IMR-90 (cell line): ENCODE measurements around the gene BMP5. TPM values are rescaled to one million over a fixed set of nuclear protein-coding genes. Genes with fewer than 3 reads are reported as not detected.
A peak's percentile ranks its signal among the peaks of the same experiment; 100 is the strongest.

Experiments used
- ATAC-seq: fragments of 200-7000 bp; cut with Tn5 transposase; 2 replicates; pipeline ENCODE4 v1.9.1; 2020; ENCODE audit warnings: low read depth, mild to moderate bottlenecking, moderate library complexity
- BruUV-seq: library from RNA; stranded (reverse); fragments of 400-500 nt; replicated peaks from 2 replicates; lab custom pipeline; 2021; lab: Mats Ljungman, UMichigan
- CTCF ChIA-PET: fragments of 300-600 bp; formaldehyde crosslinking; extraction: SDS; loops from one replicate; lab custom pipeline; 2021; ENCODE audit warnings: antibody characterized with exemption; lab: Yijun Ruan, JAX
- POLR2A ChIA-PET: fragments of 300-600 bp; sonication (Branson Sonifier 250); formaldehyde crosslinking; loops from one replicate; lab custom pipeline; 2022; ENCODE audit warnings: antibody characterized with exemption; ENCODE audit not compliant: unreplicated experiment; lab: Charles Lee
- DNase-seq: peaks from one replicate; pipeline ENCODE4 v3.0.0; 2013
- H2AFZ ChIP-seq: replicated peaks from 2 replicates; pipeline ENCODE3; 2013; ENCODE audit warnings: low read length, mild to moderate bottlenecking; ENCODE audit not compliant: poor library complexity
- H2AK5ac ChIP-seq: 2 replicates; pipeline ENCODE4 v1.6.1; 2013; ENCODE audit warnings: low read depth, low read length, inconsistent platforms
- H2AK9ac ChIP-seq: replicated peaks from 2 replicates; pipeline ENCODE3; 2013; ENCODE audit warnings: mild to moderate bottlenecking, low read depth, low read length, moderate library complexity; ENCODE audit not compliant: poor library complexity
- H2BK120ac ChIP-seq: 2 replicates; pipeline ENCODE4 v1.6.1; 2013; ENCODE audit warnings: low read depth, low read length, inconsistent platforms
- H2BK15ac ChIP-seq: 3 replicates; pipeline ENCODE4 v1.6.1; 2013; ENCODE audit warnings: low read depth, low read length, inconsistent platforms
- H2BK20ac ChIP-seq: 2 replicates; pipeline ENCODE4 v1.6.1; 2013; ENCODE audit warnings: low read depth, mild to moderate bottlenecking, inconsistent platforms, low read length, moderate library complexity
- H2BK5ac ChIP-seq: 2 replicates; pipeline ENCODE4 v1.6.1; 2013; ENCODE audit warnings: mild to moderate bottlenecking, low read depth, low read length, inconsistent platforms; ENCODE audit not compliant: poor library complexity, severe bottlenecking
- H3K14ac ChIP-seq: replicated peaks from 2 replicates; pipeline ENCODE4 v1.6.1; 2013; ENCODE audit warnings: low read depth, low read length, inconsistent platforms
- H3K18ac ChIP-seq: 2 replicates; pipeline ENCODE4 v1.6.1; 2013; ENCODE audit warnings: low read depth, low read length, control low read depth
- H3K23ac ChIP-seq: 2 replicates; pipeline ENCODE4 v1.6.1; 2013; ENCODE audit warnings: low read depth, low read length, inconsistent platforms
- H3K27ac ChIP-seq: 2 replicates; pipeline ENCODE4 v1.5.1; 2013; ENCODE audit warnings: mild to moderate bottlenecking, control low read depth, low read length; ENCODE audit not compliant: insufficient read depth
- H3K27me3 ChIP-seq: 2 replicates; pipeline ENCODE4 v1.6.1; 2013; ENCODE audit warnings: low read length; ENCODE audit not compliant: control insufficient read depth, insufficient read depth
- H3K36me3 ChIP-seq: 2 replicates; pipeline ENCODE4 v1.6.1; 2013; ENCODE audit warnings: low read length, mixed read lengths; ENCODE audit not compliant: control insufficient read depth, insufficient read depth
- H3K4ac ChIP-seq: 2 replicates; pipeline ENCODE4 v1.6.1; 2013; ENCODE audit warnings: low read depth, low read length, inconsistent platforms
- H3K4me1 ChIP-seq: 2 replicates; pipeline ENCODE4 v1.6.1; 2013; ENCODE audit warnings: low read length, mixed read lengths; ENCODE audit not compliant: control insufficient read depth, insufficient read depth
- H3K4me2 ChIP-seq: 2 replicates; pipeline ENCODE4 v1.6.1; 2013; ENCODE audit warnings: low read depth, mild to moderate bottlenecking, control low read depth, low read length, moderate library complexity
- H3K4me3 ChIP-seq: 2 replicates; pipeline ENCODE4 v1.5.1; 2013; ENCODE audit warnings: low read depth, mild to moderate bottlenecking, control low read depth, low read length, moderate library complexity; ENCODE audit not compliant: insufficient read depth
- H3K56ac ChIP-seq: 2 replicates; pipeline ENCODE4 v1.6.1; 2013; ENCODE audit warnings: low read length, inconsistent platforms; ENCODE audit not compliant: insufficient read depth; ENCODE audit errors: extremely low read depth
- H3K79me1 ChIP-seq, 2 experiments: 2 replicates each; pipeline ENCODE4 v1.6.1; 2013; ENCODE audit warnings: low read length in 2 of 2, inconsistent platforms in 1 of 2, low read depth in 1 of 2
- H3K9ac ChIP-seq: 2 replicates; pipeline ENCODE4 v1.6.1; 2013; ENCODE audit warnings: low read depth, low read length, control low read depth
- H3K9me1 ChIP-seq: 2 replicates; pipeline ENCODE4 v1.6.1; 2013; ENCODE audit warnings: low read length, inconsistent platforms; ENCODE audit not compliant: insufficient read depth
- H3K9me3 ChIP-seq: 2 replicates; pipeline ENCODE4 v1.6.1; 2013; ENCODE audit warnings: low read length; ENCODE audit not compliant: control insufficient read depth, insufficient read depth
- H4K20me1 ChIP-seq: 2 replicates; pipeline ENCODE4 v1.6.1; 2013; ENCODE audit warnings: low read length, inconsistent platforms; ENCODE audit not compliant: insufficient read depth
- H4K5ac ChIP-seq: 2 replicates; pipeline ENCODE4 v1.6.1; 2013; ENCODE audit warnings: mild to moderate bottlenecking, low read depth, low read length, control low read depth
- H4K8ac ChIP-seq, 2 experiments: 2 replicates each; pipeline ENCODE4 v1.6.1; 2013; ENCODE audit warnings: low read depth in 2 of 2, low read length in 2 of 2, control low read depth in 1 of 2, inconsistent platforms in 1 of 2
- H4K91ac ChIP-seq: 2 replicates; pipeline ENCODE4 v1.6.1; 2013; ENCODE audit warnings: low read depth, low read length, inconsistent platforms; ENCODE audit not compliant: insufficient read depth
- BHLHE40 ChIP-seq: fragments of 150-350 bp; IDR thresholded peaks from 2 replicates; pipeline ENCODE4 v1.6.1; 2016; ENCODE audit warnings: mild to moderate bottlenecking, low read depth, low read length
- CEBPB ChIP-seq: IDR thresholded peaks from 2 replicates; pipeline ENCODE4 v1.6.1; 2012; ENCODE audit warnings: low read depth, low read length, improper control_type of control experiment
- CHD1 ChIP-seq: IDR thresholded peaks from 2 replicates; pipeline ENCODE4 v1.6.1; 2012; ENCODE audit warnings: low read depth, low read length, improper control_type of control experiment
- CTCF ChIP-seq: conservative IDR thresholded peaks from 2 replicates; pipeline ENCODE4 v1.5.1; 2012; ENCODE audit warnings: mild to moderate bottlenecking, low read depth, low read length, improper control_type of control experiment
- MAFK ChIP-seq: IDR thresholded peaks from 2 replicates; pipeline ENCODE4 v1.6.1; 2012; ENCODE audit warnings: low read depth, low read length, improper control_type of control experiment
- MAZ ChIP-seq: IDR thresholded peaks from 2 replicates; pipeline ENCODE4 v1.6.1; 2012; ENCODE audit warnings: low read depth, mild to moderate bottlenecking, low read length, improper control_type of control experiment, moderate library complexity, borderline replicate concordance
- MXI1 ChIP-seq: IDR thresholded peaks from 2 replicates; pipeline ENCODE4 v1.6.1; 2012; ENCODE audit warnings: low read depth, mild to moderate bottlenecking, low read length, moderate library complexity, borderline replicate concordance
- NFE2L2 ChIP-seq: fragments of 150-350 bp; IDR thresholded peaks from 2 replicates; pipeline ENCODE4 v1.6.1; 2016; ENCODE audit warnings: low read depth, mild to moderate bottlenecking, low read length
- POLR2A ChIP-seq: IDR thresholded peaks from 2 replicates; pipeline ENCODE4 v1.6.1; 2012; ENCODE audit warnings: mild to moderate bottlenecking, low read depth, low read length
- RAD21 ChIP-seq: IDR thresholded peaks from 2 replicates; pipeline ENCODE4 v1.6.1; 2012; ENCODE audit warnings: low read length, improper control_type of control experiment
- RCOR1 ChIP-seq: IDR thresholded peaks from 2 replicates; pipeline ENCODE4 v1.6.1; 2012; ENCODE audit warnings: mild to moderate bottlenecking, low read length, improper control_type of control experiment; ENCODE audit not compliant: insufficient replicate concordance
- RFX5 ChIP-seq: IDR thresholded peaks from 2 replicates; pipeline ENCODE4 v1.8.0; 2012; ENCODE audit warnings: low read depth, mild to moderate bottlenecking, low read length, moderate library complexity
- SMC3 ChIP-seq: fragments of 150-350 bp; IDR thresholded peaks from 2 replicates; pipeline ENCODE4 v1.6.1; 2016; ENCODE audit warnings: low read depth, mild to moderate bottlenecking, antibody characterized with exemption, low read length, moderate library complexity
- WGBS, 2 experiments: methylation state at CpG; one replicate each; pipeline versions ENCODE4 v1.1.5 to v1.1.7; 2013; ENCODE audit warnings: missing lambda C conversion rate in 2 of 2; ENCODE audit not compliant: insufficient read length in 1 of 2; ENCODE audit errors: extremely low coverage in 2 of 2; 5-methylcytosine and 5-hydroxymethylcytosine counted together
- dilution Hi-C: fragments of 300-500 bp; cut with HindIII; formaldehyde crosslinking; loops from one replicate; pipeline ENCODE4 v1.14.3; 2018; ENCODE audit warnings: low sequenced_read_pairs; ENCODE audit not compliant: unreplicated experiment
- in situ Hi-C: fragments of 300-500 bp; cut with MboI; formaldehyde crosslinking; loops from 3 replicates; pipeline ENCODE4 v1.14.3; 2019; ENCODE audit warnings: low sequenced_read_pairs, inconsistent platforms, mixed read lengths
- intact Hi-C: fragments of 100-400 bp; cut with micrococcal nuclease; formaldehyde crosslinking; loops from 2 replicates; pipeline ENCODE4 v1.10.0; 2022
- polyA plus RNA-seq, 3 experiments: library from polyadenylated mRNA; depleted of rRNA; stranded (reverse); fragments of >200 nt; gene quantifications; 2 replicates each; pipeline ENCODE4 v1.2.3, GENCODE V29; 2012; ENCODE audit warnings: low replicate concordance in 1 of 3
- total RNA-seq: library from RNA; depleted of rRNA; stranded (reverse); fragments of >200 nt; gene quantifications from 2 replicates; pipeline ENCODE4 v1.2.3, GENCODE V29; 2012
- TF ChIP-seq, protein P1 (sequence below): fragments of 150-350 bp; IDR thresholded peaks from 2 replicates; pipeline ENCODE4 v1.6.1; 2017; ENCODE audit warnings: mild to moderate bottlenecking, antibody characterized with exemption, low read length, low read depth
- TF ChIP-seq, protein P2 (sequence below): fragments of 150-350 bp; IDR thresholded peaks from 2 replicates; pipeline ENCODE4 v1.6.1; 2016; ENCODE audit warnings: low read depth, mild to moderate bottlenecking, low read length, moderate library complexity, borderline replicate concordance

Gene BMP5
- total and polyA plus RNA-seq, 2 of the 4 experiments (the other 2 are of a cell fraction): under 0.01 to 0.02 TPM

GRCh38 chr6:55897346-55897745 is 22.0 kb upstream of the BMP5 start:
- Histone ChIP-seq H2BK120ac (peak overlapping the region; percentile 88), H3K4me3 (no peak overlapping the region), H4K5ac (peak overlapping the region; percentile 90; the same call in 1 of the 2 replicates), H3K56ac (peak overlapping the region; percentile 14; the same call in 1 of the 2 replicates), H3K4ac (peak overlapping the region; percentile 53), H4K91ac (peak overlapping the region; percentile 88), H2BK5ac (peak overlapping the region; percentile 81), H3K79me1 (no peaks in the 10 kb centered on the region), H3K23ac (peak overlapping the region; percentile 68; the same call in 1 of the 2 replicates), H4K20me1 (no peaks in the 10 kb centered on the region), H3K4me1 (peaks cover 13% of the 10 kb centered on the region), H3K4me2 (no peak overlapping the region), H3K9ac (no peak overlapping the region), H2AK9ac (no peak overlapping the region), H3K27ac (peak overlapping the region; percentile 51), H2BK20ac (peak overlapping the region; percentile 85), H2AFZ (no peak overlapping the region), H3K36me3 (no peaks in the 10 kb centered on the region), H3K27me3 (no peaks in the 10 kb centered on the region), H4K8ac (peak overlapping the region; percentile 54 to 94), H2AK5ac (peak overlapping the region; percentile 94), H3K9me1 (no peaks in the 10 kb centered on the region), H3K18ac (peak overlapping the region; percentile 99), H3K9me3 (no peaks in the 10 kb centered on the region), H2BK15ac (peak overlapping the region; percentile 67), H3K14ac (peak overlapping the region; percentile 14)
- dilution Hi-C loops (no loop called here), in situ Hi-C loops (no loop called here), intact Hi-C loops (no loop called here)
- no peak for TF ChIP-seq MAFK
- TF ChIP-seq, protein P1, sequence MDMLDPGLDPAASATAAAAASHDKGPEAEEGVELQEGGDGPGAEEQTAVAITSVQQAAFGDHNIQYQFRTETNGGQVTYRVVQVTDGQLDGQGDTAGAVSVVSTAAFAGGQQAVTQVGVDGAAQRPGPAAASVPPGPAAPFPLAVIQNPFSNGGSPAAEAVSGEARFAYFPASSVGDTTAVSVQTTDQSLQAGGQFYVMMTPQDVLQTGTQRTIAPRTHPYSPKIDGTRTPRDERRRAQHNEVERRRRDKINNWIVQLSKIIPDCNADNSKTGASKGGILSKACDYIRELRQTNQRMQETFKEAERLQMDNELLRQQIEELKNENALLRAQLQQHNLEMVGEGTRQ: no peak
- TF ChIP-seq, protein P2, sequence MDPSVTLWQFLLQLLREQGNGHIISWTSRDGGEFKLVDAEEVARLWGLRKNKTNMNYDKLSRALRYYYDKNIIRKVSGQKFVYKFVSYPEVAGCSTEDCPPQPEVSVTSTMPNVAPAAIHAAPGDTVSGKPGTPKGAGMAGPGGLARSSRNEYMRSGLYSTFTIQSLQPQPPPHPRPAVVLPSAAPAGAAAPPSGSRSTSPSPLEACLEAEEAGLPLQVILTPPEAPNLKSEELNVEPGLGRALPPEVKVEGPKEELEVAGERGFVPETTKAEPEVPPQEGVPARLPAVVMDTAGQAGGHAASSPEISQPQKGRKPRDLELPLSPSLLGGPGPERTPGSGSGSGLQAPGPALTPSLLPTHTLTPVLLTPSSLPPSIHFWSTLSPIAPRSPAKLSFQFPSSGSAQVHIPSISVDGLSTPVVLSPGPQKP: no peak
- TF ChIP-seq MXI1: no peak
- no peak for TF ChIP-seq CTCF
- no peak for TF ChIP-seq POLR2A
- TF ChIP-seq SMC3: no peak
- TF ChIP-seq CHD1: no peak
- no peak for TF ChIP-seq RCOR1
- TF ChIP-seq BHLHE40: no peak
- no peak for TF ChIP-seq CEBPB
- no peak for TF ChIP-seq RFX5
- TF ChIP-seq RAD21: no peak
- TF ChIP-seq MAZ: no peak
- no peak for TF ChIP-seq NFE2L2
- ATAC-seq: no peak
- ChIA-PET CTCF (interaction anchor here (0.7 to 1.0 kb wide), 2 partner anchors 451 to 1411 kb away, joined by 3 read pairs; no protein-coding TSS in a partner anchor), POLR2A (no interaction called here)
- peak; percentile 6 for DNase-seq
- BruUV-seq: no TSS peak
- WGBS, 2 experiments: 83% methylated on average over 1 of the region's 2 CpGs; no CpG with 5 or more reads in 1 of the 2 experiments
